Spleen (tissue), 11 donors: ENCODE data around the gene FOXE1. TPM values are rescaled to one million over a fixed set of nuclear protein-coding genes. Genes with fewer than 3 reads are reported as not detected.

Source experiments
- DNase-seq: peaks from one replicate; pipeline ENCODE4 v3.0.0-alpha.2; 2020
- H3K27ac ChIP-seq, 8 donors: fragments of 200-600 bp; sonication (generic) in 7 of 8; 1 replicate in 4 of 8; 2 replicates in 4 of 8; pipeline versions ENCODE4 v1.5.0 to v1.8.0; 2016 to 2021; ENCODE audit warnings: inconsistent platforms in 4 of 8, mild to moderate bottlenecking in 4 of 8, moderate library complexity in 1 of 8
- H3K27me3 ChIP-seq, 7 donors: fragments of 200-600 bp; sonication (generic) in 6 of 7; replicated peaks in 1 of 7; 1 replicate in 4 of 7; 2 replicates in 3 of 7; pipeline versions ENCODE4 v1.5.0 to v1.8.0; 2016 to 2021; ENCODE audit warnings: inconsistent platforms in 3 of 7, mild to moderate bottlenecking in 1 of 7
- H3K36me3 ChIP-seq, 6 donors: fragments of 200-600 bp; sonication (generic) in 5 of 6; 1 replicate in 4 of 6; 2 replicates in 2 of 6; pipeline versions ENCODE4 v1.5.0 to v1.8.0; 2016 to 2021; ENCODE audit warnings: inconsistent platforms in 2 of 6
- H3K4me1 ChIP-seq, 6 donors: fragments of 200-600 bp; sonication (generic) in 5 of 6; 1 replicate in 3 of 6; 2 replicates in 3 of 6; pipeline versions ENCODE4 v1.5.0 to v1.8.0; 2016 to 2021; ENCODE audit warnings: inconsistent platforms in 3 of 6
- H3K4me3 ChIP-seq, 8 donors: fragments of 200-600 bp; sonication (generic) in 7 of 8; 1 replicate in 4 of 8; 2 replicates in 4 of 8; pipeline versions ENCODE4 v1.5.0 to v1.8.0; 2016 to 2021; ENCODE audit warnings: inconsistent platforms in 4 of 8, mild to moderate bottlenecking in 4 of 8, moderate library complexity in 2 of 8
- H3K9me3 ChIP-seq, 8 donors: fragments of 200-600 bp; sonication (generic) in 7 of 8; 1 replicate in 4 of 8; 2 replicates in 4 of 8; pipeline versions ENCODE4 v1.5.0 to v1.8.0; 2016 to 2021; ENCODE audit warnings: inconsistent platforms in 4 of 8
- POLR2A ChIP-seq, 3 donors: fragments of 450-650 bp; IDR thresholded peaks; one replicate each; pipeline ENCODE4 v1.5.1; 2017; ENCODE audit warnings: antibody characterized with exemption in 3 of 3, mild to moderate bottlenecking in 1 of 3
- POLR2AphosphoS5 ChIP-seq, 3 donors: sonication (generic); formaldehyde crosslinking; IDR thresholded peaks; one replicate each; pipeline ENCODE4 v1.5.1; 2017; ENCODE audit warnings: antibody characterized with exemption in 3 of 3
- WGBS, 5 donors: extraction: QIAGEN DNeasy Blood & Tissue Kit in 3 of 5; methylation state at CpG; one replicate each; pipeline versions ENCODE4 v1.1.5 to v1.1.7; 2013 to 2018; 5-methylcytosine and 5-hydroxymethylcytosine counted together
- intact Hi-C: fragments of 100-400 bp; cut with DNase I; formaldehyde crosslinking; loops from one replicate; pipeline ENCODE4 v1.15.0; 2023; ENCODE audit warnings: low total_unique reads
- polyA plus RNA-seq, 3 donors: library from polyadenylated mRNA; stranded (reverse); fragments of 200-250 nt; gene quantifications; one replicate each; pipeline ENCODE4 v1.2.1, GENCODE V29; 2013
- total RNA-seq, 7 donors: library from RNA; depleted of rRNA in 3 of 7; stranded (reverse); fragments of >200 nt in 3 of 7; fragmentation: NEBNext Ultra II Directional in 4 of 7; extraction: Animal tissue kit (Norgen Biotek cat#: 25700) in 4 of 7; gene quantifications; one replicate each; pipeline versions ENCODE4 v1.1.0 to v1.2.1, GENCODE V29; 2016 to 2021
- TF ChIP-seq, protein P1 (sequence below), 11 experiments: fragments of 200-600 bp in 7 of 11; fragments of 450-650 bp in 4 of 11; sonication (generic) in 4 of 11; IDR thresholded peaks in 8 of 11; conservative IDR thresholded peaks in 3 of 11; 1 replicate in 7 of 11; 2 replicates in 4 of 11; pipeline versions ENCODE4 v1.4.0 to v1.8.0; 2016 to 2021; ENCODE audit warnings: antibody characterized with exemption in 11 of 11, inconsistent platforms in 4 of 11, mild to moderate bottlenecking in 1 of 11
- donor health status: healthy with polysubstance abuse.
- donor health status: DM: no; HTN: no; CAD: no; lungs with moderate emphysema.
- donor health status: DM: no; HTN: no; CAD: no.
- donor health status: Bipolar disorder and iron deficiency.
- donor health status: healthy.
- donor health status: DM: no; HTN: no; CAD: no.
- donor health status: DM: yes; HTN: yes; CAD: no.

FOXE1 gene
- total and polyA plus RNA-seq, 10 donors = 0.02 to 0.04 (median 0.03) TPM; not detected in 7

DNA sequence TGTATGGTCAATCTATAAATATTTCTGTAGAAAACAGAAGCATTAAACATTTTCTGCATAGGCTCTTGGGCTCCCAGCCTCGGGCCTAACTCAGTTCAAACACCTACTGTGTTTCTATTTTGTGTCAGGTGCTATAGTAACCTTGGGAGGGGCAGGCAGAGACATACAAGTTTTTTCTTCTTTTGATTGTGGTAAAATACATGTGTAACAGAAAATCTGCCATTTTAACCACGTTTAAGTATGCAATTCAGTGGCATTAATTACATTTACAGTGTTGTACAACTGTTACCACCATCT, 40.8 kb upstream of the FOXE1 start:
- DNase-seq = no peak
- TF ChIP-seq POLR2AphosphoS5 (IDR thresholded peaks at IDR 0.05) (no peak), POLR2A (IDR thresholded peaks at IDR 0.05) (no peak)
- TF ChIP-seq, protein P1, sequence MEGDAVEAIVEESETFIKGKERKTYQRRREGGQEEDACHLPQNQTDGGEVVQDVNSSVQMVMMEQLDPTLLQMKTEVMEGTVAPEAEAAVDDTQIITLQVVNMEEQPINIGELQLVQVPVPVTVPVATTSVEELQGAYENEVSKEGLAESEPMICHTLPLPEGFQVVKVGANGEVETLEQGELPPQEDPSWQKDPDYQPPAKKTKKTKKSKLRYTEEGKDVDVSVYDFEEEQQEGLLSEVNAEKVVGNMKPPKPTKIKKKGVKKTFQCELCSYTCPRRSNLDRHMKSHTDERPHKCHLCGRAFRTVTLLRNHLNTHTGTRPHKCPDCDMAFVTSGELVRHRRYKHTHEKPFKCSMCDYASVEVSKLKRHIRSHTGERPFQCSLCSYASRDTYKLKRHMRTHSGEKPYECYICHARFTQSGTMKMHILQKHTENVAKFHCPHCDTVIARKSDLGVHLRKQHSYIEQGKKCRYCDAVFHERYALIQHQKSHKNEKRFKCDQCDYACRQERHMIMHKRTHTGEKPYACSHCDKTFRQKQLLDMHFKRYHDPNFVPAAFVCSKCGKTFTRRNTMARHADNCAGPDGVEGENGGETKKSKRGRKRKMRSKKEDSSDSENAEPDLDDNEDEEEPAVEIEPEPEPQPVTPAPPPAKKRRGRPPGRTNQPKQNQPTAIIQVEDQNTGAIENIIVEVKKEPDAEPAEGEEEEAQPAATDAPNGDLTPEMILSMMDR (IDR thresholded peaks at IDR 0.05 in 8 of 11, conservative IDR thresholded peaks at IDR 0.05 in 3 of 11) = no peak
- WGBS, 5 donors = 50 to 75% (median 59%) methylated on average over 2 of the region's 2 CpGs
- Histone ChIP-seq H3K36me3 (no peaks in the 10 kb centered on the region), H3K27me3 (peaks cover 0 to 32% (median 0%) of the 10 kb centered on the region in 7 donors), H3K27ac (no peak overlapping the region), H3K9me3 (peaks cover 0 to 14% (median 8%) of the 10 kb centered on the region in 8 donors), H3K4me3 (no peak overlapping the region), H3K4me1 (no peaks in the 10 kb centered on the region)
- intact Hi-C loops = no loop called here

DNA sequence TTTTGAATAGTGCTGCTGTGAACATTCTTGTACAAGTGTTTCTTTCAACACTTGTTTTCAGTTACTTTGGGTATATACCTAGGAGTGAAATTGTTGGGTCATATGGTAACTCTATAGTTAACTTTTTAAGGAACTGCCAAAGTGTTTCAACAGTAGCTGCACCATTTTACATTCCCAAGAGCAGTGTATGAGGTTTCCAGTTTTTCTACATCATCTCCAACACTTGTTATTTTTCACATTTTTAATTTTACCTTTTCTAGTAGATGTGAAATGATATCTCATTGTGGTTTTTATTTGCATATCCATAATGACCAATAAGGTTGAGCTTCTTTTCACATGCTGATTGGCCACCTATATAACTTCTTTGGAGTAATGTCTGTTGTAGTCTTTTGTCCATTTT, 40.0 kb upstream of the FOXE1 start:
- no peak overlapping the region for H3K27ac ChIP-seq
- H3K4me3 ChIP-seq = no peak overlapping the region
- DNase-seq = no peak
- H3K4me1 ChIP-seq = no peaks in the 10 kb centered on the region
- intact Hi-C loops = no loop called here
- H3K36me3 ChIP-seq = no peaks in the 10 kb centered on the region
- no peak for TF ChIP-seq POLR2A (IDR thresholded peaks at IDR 0.05)
- TF ChIP-seq POLR2AphosphoS5 (IDR thresholded peaks at IDR 0.05) = no peak
- TF ChIP-seq, protein P1 (IDR thresholded peaks at IDR 0.05 in 8 of 11, conservative IDR thresholded peaks at IDR 0.05 in 3 of 11) = no peak
- H3K27me3 ChIP-seq = peaks cover 0 to 31% (median 0%) of the 10 kb centered on the region in 7 donors
- H3K9me3 ChIP-seq = peaks cover 0 to 14% (median 8%) of the 10 kb centered on the region in 8 donors

DNA sequence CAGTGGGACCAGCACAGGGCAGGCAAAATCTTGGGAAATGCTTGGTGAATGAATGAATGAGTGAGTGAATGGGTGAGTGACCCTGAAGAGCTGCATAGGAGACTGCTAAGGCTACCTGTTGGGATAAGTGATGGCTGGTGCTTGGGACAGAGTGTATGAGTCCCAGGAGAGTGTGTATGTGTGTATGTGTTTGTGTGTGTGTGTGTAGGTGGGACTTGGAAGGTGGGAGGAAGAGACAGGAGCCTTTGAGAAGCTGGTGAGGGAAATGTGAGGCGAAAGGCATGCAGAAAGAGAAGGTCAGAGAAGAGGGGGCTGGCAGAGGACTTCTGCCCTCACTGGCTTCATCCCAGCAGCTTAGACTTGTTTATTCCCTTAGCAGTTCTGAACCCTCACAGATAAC, 33.3 kb upstream of the FOXE1 start:
- Histone ChIP-seq H3K27me3 (peaks cover 0 to 60% (median 0%) of the 10 kb centered on the region in 7 donors), H3K4me1 (no peaks in the 10 kb centered on the region), H3K27ac (no peak overlapping the region), H3K4me3 (no peak overlapping the region), H3K9me3 (peaks cover 0 to 21% (median 7%) of the 10 kb centered on the region in 8 donors), H3K36me3 (no peaks in the 10 kb centered on the region)
- intact Hi-C loops = no loop called here
- TF ChIP-seq, protein P1 (IDR thresholded peaks at IDR 0.05 in 8 of 11, conservative IDR thresholded peaks at IDR 0.05 in 3 of 11) = no peak
- TF ChIP-seq POLR2AphosphoS5 (IDR thresholded peaks at IDR 0.05) = no peak
- TF ChIP-seq POLR2A (IDR thresholded peaks at IDR 0.05) = no peak
- WGBS, 5 donors = 41 to 80% (median 72%) methylated on average over 1 of the region's 1 CpG
- no peak for DNase-seq

DNA sequence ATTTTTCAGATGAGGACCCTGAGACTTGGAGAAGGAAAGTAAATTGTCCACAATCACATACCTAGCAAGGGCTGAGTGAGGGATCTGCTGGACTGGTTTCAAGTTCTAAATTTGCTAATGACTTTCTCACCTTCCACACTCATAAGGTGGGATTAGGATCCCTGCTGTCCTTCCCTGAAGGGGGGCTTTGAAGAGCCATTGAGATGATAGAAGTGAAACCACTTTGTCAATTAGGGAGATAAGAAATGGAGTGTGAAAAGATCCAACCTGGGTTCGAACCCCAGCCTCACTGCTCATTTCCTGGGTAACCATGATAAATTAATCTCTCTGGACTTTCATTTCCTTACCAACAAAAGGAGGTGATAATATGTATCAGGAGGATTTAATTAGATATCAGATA, 32.7 kb upstream of the FOXE1 start:
- Histone ChIP-seq H3K9me3 (peaks cover 0 to 21% (median 7%) of the 10 kb centered on the region in 8 donors), H3K27me3 (peaks cover 0 to 60% (median 0%) of the 10 kb centered on the region in 7 donors), H3K27ac (no peak overlapping the region), H3K4me1 (no peaks in the 10 kb centered on the region), H3K36me3 (no peaks in the 10 kb centered on the region), H3K4me3 (no peak overlapping the region)
- DNase-seq = no peak
- TF ChIP-seq POLR2A (IDR thresholded peaks at IDR 0.05) (no peak), POLR2AphosphoS5 (IDR thresholded peaks at IDR 0.05) (no peak)
- TF ChIP-seq, protein P1 (IDR thresholded peaks at IDR 0.05 in 8 of 11, conservative IDR thresholded peaks at IDR 0.05 in 3 of 11) = no peak
- WGBS, 5 donors = 12 to 40% (median 22%) methylated on average over 1 of the region's 1 CpG
- intact Hi-C loops = no loop called here
